Stimulated activated CD4-positive, alpha-beta T cell treated with anti-CD3 and anti-CD28 coated beads, Interleukin-1b, Interleukin-23, amount 100 ng/mL, for 1 hour (primary cell): ENCODE data around the gene NR4A3.
A peak's percentile ranks its signal among the peaks of the same experiment; 100 is the strongest.
"Not testable (repeated sequence)": the region's sequence is repeated elsewhere in the genome, so short reads cannot be mapped to it uniquely, and the experiment has no call there.

ENCODE experiments used
- DNase-seq, 2 donors: peaks; one replicate each; pipeline ENCODE4 v3.0.0-alpha.2; 2020; ENCODE audit warnings: low read depth in 2 of 2

The NR4A3 gene

GRCh38 chr9:99821396-99822108, at the start of gene NR4A3:
NR4A3 (plus strand) TSS chr9:99821885; CDS start chr9:99828043, 6,158 bp downstream.
- DNase-seq, result peak; percentile 43 to 69

- no peak for DNase-seq
Measured at GRCh38 chr9:99773468-99774138, 48.1 kb upstream of the NR4A3 start.

- DNase-seq, result no peak
Measured at GRCh38 chr9:99778308-99778707, 43.4 kb upstream of the NR4A3 start.

GRCh38 chr9:99778836-99779235, 42.8 kb upstream of the NR4A3 start:
- no peak for DNase-seq

- DNase-seq, result no peak
Measured at GRCh38 chr9:99779277-99779676, 42.4 kb upstream of the NR4A3 start.

- DNase-seq, result not testable (repeated sequence)
Measured at GRCh38 chr9:99782349-99782748, 39.3 kb upstream of the NR4A3 start.

GRCh38 chr9:99782962-99783718, 38.5 kb upstream of the NR4A3 start:
- DNase-seq, result no peak

- no peak for DNase-seq
Measured at GRCh38 chr9:99783799-99784198, 37.9 kb upstream of the NR4A3 start.

- DNase-seq, result no peak
Measured at GRCh38 chr9:99785010-99785590, 36.6 kb upstream of the NR4A3 start.

GRCh38 chr9:99787556-99787955, 34.1 kb upstream of the NR4A3 start:
- DNase-seq, result no peak

GRCh38 chr9:99793528-99793927, 28.2 kb upstream of the NR4A3 start:
- DNase-seq, result no peak

GRCh38 chr9:99796231-99796630, 25.5 kb upstream of the NR4A3 start:
- DNase-seq, result no peak

- no peak for DNase-seq
Measured at GRCh38 chr9:99801775-99802174, 19.9 kb upstream of the NR4A3 start.

- DNase-seq, result no peak
Measured at GRCh38 chr9:99803694-99804093, 18.0 kb upstream of the NR4A3 start.

- peak; percentile 32 to 44 for DNase-seq
Measured at GRCh38 chr9:99807276-99807852, 14.3 kb upstream of the NR4A3 start.

GRCh38 chr9:99807956-99808355, 13.7 kb upstream of the NR4A3 start:
- no peak for DNase-seq

GRCh38 chr9:99808454-99808853, 13.2 kb upstream of the NR4A3 start:
- DNase-seq, result no peak

- no peak for DNase-seq
Measured at GRCh38 chr9:99809586-99810319, 11.9 kb upstream of the NR4A3 start.

- no peak for DNase-seq
Measured at GRCh38 chr9:99811172-99811571, 10.5 kb upstream of the NR4A3 start.

- DNase-seq, result no peak
Measured at GRCh38 chr9:99811598-99812383, 9.9 kb upstream of the NR4A3 start.
